Right lung (tissue), 10 donors: Measurements from ENCODE around the gene SCARB2. TPM values are rescaled to one million over a fixed set of nuclear protein-coding genes. Genes with fewer than 3 reads are reported as not detected.
"Not testable (repeated sequence)": the region's sequence is repeated elsewhere in the genome, so short reads cannot be mapped to it uniquely, and the experiment has no call there.

Source experiments
- DNase-seq, 2 donors: peaks; one replicate each; pipeline ENCODE4 v3.0.0-alpha.2; 2013
- long read RNA-seq, 8 donors: transcript quantifications; one replicate each; lab custom pipeline, GENCODE V29; 2026
- polyA plus RNA-seq, 5 donors: library from polyadenylated mRNA; unstranded; fragments of 120-200 nt; gene quantifications; one replicate each; pipeline versions ENCODE4 v1.2.1 to v1.2.3, GENCODE V29; 2013; ENCODE audit warnings: inconsistent platforms in 1 of 5, low replicate concordance in 1 of 5; ENCODE audit not compliant: insufficient read length in 5 of 5, insufficient read depth in 1 of 5

Gene SCARB2, protein sequence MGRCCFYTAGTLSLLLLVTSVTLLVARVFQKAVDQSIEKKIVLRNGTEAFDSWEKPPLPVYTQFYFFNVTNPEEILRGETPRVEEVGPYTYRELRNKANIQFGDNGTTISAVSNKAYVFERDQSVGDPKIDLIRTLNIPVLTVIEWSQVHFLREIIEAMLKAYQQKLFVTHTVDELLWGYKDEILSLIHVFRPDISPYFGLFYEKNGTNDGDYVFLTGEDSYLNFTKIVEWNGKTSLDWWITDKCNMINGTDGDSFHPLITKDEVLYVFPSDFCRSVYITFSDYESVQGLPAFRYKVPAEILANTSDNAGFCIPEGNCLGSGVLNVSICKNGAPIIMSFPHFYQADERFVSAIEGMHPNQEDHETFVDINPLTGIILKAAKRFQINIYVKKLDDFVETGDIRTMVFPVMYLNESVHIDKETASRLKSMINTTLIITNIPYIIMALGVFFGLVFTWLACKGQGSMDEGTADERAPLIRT
- 100 to 1,000 TPM; 193 to 266 (median 240) TPM for polyA plus RNA-seq
- long read RNA-seq, donor 1, full-length matches to known transcripts, result 84 of 94 reads
- long read RNA-seq, donor 1, partial matches to known transcripts, result 10 of 94 reads
- long read RNA-seq, donor 1, other reads (novel, unspliced or antisense), result 0 of 94 reads
- long read RNA-seq, donor 2, full-length matches to known transcripts, result 39 of 39 reads
- long read RNA-seq, donor 2, partial matches to known transcripts, result 0 of 39 reads
- long read RNA-seq, donor 2, other reads (novel, unspliced or antisense), result 0 of 39 reads
- long read RNA-seq, donor 3, full-length matches to known transcripts, result 32 of 32 reads
- long read RNA-seq, donor 3, partial matches to known transcripts, result 0 of 32 reads
- long read RNA-seq, donor 3, other reads (novel, unspliced or antisense), result 0 of 32 reads
- long read RNA-seq, donor 4, full-length matches to known transcripts, result 50 of 56 reads
- long read RNA-seq, donor 4, partial matches to known transcripts, result 6 of 56 reads
- long read RNA-seq, donor 4, other reads (novel, unspliced or antisense), result 0 of 56 reads
- long read RNA-seq, donor 5, full-length matches to known transcripts, result 65 of 65 reads
- long read RNA-seq, donor 5, partial matches to known transcripts, result 0 of 65 reads
- long read RNA-seq, donor 5, other reads (novel, unspliced or antisense), result 0 of 65 reads
- long read RNA-seq, donor 6, full-length matches to known transcripts, result 79 of 79 reads
- long read RNA-seq, donor 6, partial matches to known transcripts, result 0 of 79 reads
- long read RNA-seq, donor 6, other reads (novel, unspliced or antisense), result 0 of 79 reads
- long read RNA-seq, donor 7, full-length matches to known transcripts, result 50 of 50 reads
- long read RNA-seq, donor 7, partial matches to known transcripts, result 0 of 50 reads
- long read RNA-seq, donor 7, other reads (novel, unspliced or antisense), result 0 of 50 reads
- long read RNA-seq, donor 8, full-length matches to known transcripts, result 21 of 21 reads
- long read RNA-seq, donor 8, partial matches to known transcripts, result 0 of 21 reads
- long read RNA-seq, donor 8, other reads (novel, unspliced or antisense), result 0 of 21 reads

DNA sequence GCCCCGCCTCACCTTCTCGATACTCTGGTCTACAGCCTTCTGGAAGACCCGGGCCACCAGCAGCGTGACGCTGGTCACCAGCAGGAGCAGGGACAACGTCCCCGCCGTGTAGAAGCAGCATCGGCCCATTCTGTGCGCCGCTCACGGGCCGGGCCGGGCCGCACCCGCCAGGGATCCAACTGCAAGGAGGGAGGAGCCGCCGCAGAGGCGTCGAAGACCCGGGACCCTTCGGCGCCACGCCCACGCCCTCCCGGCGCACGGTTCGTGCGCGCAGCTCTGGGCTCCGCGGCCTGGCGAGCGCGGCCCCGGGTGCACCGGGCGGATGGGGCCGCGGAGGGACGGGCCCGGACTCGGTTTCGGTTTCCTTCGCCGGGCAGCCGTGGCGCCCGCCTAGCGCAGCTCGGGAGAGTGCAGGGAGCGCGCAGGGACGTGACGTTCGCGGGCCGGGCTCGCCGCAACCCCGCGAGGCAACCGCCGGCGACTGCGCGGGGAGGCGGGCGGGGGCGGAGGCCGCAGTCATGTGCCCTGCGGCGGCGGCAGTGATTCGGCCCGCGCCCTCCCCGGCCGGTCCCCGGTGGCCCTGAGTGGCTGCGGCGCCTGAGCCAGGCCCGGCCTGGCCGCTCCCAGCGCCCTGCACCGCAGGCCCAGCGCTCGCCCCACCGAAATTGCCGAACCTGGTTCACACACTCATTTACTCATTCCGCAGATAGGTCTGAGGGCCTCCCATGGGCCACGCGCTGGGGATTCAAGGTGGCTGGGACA lies at the start of gene SCARB2:
SCARB2 (minus strand) TSS at position 410 of the 762 bp plus-strand sequence; CDS start at position 129, 281 bp downstream.
- peak; percentile 83 to 85 for DNase-seq

DNA sequence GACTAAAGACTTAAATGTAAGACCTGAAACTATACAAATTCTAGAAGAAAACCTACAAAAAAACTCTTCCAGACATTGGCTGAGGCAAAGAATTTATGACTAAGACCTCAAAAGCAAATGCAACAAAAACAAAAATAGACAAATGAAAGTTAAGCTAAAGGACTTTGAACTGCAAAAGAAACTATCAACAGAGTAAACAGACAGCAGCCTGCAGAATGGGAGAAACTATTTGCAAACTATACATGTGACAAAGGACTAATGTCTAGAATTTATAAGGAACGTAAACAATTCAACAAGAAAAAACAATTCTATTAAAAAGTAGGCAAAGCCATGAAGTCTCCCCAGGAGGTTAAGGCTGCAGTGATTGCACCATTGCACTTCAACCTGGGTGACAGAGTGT lies 46.9 kb upstream of the SCARB2 start:
- DNase-seq, result no peak

DNA sequence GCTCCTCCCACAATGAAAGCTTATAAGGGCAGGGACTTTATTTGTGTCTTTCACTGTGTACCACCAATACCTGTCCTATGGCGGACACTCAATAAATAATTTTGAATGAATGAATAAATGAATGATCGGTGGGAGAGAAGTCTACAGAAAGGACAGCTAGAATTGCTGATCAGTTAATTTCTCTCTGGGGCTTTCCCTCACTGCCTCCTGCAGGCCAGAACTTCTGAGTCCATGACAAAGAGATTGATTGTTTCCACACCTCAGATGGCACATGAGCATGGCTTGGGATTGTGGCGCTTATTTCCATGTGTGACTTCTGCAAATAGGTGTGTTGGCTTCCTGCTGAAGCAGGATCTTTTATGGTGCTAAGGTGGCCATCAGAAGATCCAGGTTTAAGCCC lies 44.2 kb upstream of the SCARB2 start:
- no peak for DNase-seq

DNA sequence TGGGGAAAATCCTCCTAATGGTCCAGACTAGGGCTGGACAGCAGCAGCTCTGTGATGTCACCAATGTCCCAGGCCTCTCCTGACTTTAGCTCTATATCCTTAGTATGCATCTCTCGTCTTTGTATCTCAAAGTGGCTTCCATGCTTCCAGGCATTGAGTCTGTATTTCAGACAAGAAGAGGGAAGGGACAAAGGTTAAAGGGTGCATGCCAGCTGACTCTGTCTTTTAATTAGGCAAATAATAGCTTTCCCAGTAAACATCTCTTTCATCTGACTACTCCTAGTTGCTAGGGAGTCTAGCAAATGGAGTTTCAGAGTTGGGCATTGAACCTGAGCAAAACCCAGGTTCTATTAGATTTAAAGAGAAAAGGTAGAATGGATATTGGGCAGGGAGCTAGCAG lies 43.3 kb upstream of the SCARB2 start:
- DNase-seq, result no peak

DNA sequence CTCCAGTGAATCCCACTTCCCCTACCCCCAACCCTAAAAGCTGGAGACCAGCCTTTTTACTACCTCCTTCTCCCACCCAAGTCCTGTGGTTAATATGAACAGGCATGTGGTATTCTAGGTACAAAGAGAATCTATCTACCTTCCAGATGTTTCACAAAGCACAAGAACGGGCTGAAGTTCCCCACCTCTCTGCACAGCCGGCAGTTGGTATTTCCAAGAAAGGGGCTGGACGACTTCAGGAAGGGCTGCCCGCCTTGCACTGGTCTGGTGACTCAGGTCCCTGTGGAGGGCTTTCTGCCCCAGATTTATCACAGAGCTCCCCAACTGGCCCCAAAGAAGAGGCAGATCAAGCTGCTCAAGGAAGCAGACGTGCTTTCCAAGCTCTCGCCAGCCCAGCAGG lies 42.4 kb upstream of the SCARB2 start:
- DNase-seq, result no peak

- no peak for DNase-seq
Observed at GRCh38 chr4:76253511-76253910, 39.9 kb upstream of the SCARB2 start.

- no peak for DNase-seq
Observed at GRCh38 chr4:76252271-76252653, 38.6 kb upstream of the SCARB2 start.

DNA sequence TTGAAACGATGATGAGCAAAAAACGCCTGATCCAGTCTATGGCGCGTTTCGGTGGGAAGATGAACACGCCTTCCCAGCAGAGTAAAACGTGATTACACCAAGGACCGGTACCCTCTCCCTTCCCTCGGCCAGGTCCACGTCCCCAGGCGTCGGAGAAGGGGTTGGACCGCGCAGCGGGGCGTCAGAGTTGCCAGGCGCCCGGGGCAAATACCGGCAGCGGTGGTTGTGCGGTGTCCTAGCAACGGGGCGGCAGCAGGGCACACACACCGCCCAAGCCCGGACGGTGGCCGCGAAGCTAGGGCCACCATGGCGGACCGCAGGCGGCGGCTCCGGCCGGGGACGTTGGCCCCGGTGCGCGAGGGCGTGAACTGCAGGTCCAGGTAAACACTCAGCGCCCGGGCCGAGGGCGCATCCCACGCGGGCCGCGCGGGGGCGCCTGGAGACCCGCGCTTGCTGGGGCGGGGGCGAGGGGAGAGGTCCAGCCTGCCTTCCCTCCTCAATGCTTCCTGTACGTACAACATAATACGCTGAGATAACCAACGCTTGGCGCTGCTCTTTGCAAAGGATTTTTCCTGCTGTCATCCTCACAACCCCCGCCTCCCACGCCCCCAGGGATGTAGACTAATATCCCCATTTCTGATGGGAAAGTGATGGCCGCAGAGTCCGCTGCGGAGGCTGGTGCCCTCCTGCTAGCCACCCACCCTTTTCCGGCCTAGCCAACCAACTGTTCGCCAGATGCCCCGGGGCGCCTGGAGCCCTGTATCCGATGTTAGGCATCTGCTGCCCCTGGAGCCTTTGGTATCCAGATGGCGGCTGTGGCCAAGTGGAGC lies 38.0 kb upstream of the SCARB2 start, which contains the start of gene FAM47E:
FAM47E (plus strand) TSS at position 281 of the 830 bp plus-strand sequence; CDS start at position 307, 26 bp downstream.
- peak; percentile 71 to 77 for DNase-seq

DNA sequence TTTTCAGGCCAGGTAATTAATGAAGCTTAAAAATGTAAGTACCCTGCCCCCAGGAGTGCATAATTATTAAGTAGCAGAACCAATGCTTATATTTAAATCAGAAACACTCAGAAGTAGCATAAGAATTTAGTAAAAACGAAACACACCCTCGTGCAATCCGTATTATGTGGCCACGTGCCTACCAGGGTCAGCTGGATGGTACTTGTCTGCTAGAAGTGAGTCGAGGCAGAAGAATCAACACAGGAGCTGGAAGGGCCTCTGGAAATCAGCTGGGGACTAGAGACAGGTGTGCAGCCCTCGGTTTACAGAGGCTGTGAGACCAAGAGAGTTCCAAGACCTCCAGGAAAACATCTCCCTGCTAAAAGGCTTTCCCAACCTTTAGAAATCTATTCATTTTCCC lies 37.3 kb upstream of the SCARB2 start:
- DNase-seq, result no peak

- DNase-seq, result no peak
Observed at GRCh38 chr4:76246852-76247251, 33.2 kb upstream of the SCARB2 start.

DNA sequence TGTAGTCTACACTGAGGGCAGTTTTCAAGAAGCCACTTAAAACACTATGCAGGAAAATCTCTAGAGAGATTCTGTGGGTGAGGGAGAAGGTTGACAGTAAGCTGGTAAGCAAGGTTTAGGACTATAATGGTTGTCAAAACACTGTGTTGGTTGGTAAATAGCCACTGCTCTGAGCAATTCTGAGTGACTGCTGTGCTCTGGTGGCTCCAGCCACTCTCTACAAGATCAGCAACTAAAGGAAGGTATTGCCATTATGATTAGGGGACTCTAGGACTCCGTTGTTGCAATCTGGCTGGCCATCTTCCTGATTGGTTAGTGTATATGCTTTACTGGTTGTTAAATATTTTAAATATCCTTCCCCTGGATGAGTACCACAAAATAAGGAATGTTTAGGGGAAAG lies 32.4 kb upstream of the SCARB2 start:
- no peak for DNase-seq

DNA sequence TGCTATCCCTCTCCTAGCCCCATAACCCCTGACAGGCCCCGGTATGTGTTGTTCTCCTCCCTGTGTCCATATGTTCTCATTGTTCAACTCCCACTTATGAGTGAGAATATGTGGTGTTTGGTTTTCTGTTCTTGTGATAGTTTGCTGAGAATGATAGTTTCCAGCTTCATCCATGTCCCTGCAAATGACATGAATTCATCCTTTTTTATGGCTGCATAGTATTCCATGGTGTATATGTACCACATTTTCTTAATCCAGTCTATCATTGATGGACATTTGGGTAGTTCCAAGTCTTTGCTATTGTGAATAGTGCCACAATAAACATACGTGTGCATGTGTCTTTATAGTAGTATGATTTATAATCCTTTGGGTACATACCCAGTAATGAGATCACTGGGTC lies 30.3 kb upstream of the SCARB2 start:
- not testable (repeated sequence) for DNase-seq

- DNase-seq, result no peak
Observed at GRCh38 chr4:76240236-76240635, 26.6 kb upstream of the SCARB2 start.

GRCh38 chr4:76238701-76239100 lies 25.1 kb upstream of the SCARB2 start:
- no peak for DNase-seq

- DNase-seq, result no peak
Observed at GRCh38 chr4:76238236-76238635, 24.6 kb upstream of the SCARB2 start.

GRCh38 chr4:76235915-76236314 lies 22.3 kb upstream of the SCARB2 start:
- DNase-seq, result no peak

- DNase-seq, result no peak
Observed at GRCh38 chr4:76235407-76235806, 21.8 kb upstream of the SCARB2 start.

GRCh38 chr4:76234679-76235044 lies 21.0 kb upstream of the SCARB2 start:
- DNase-seq, result no peak

DNA sequence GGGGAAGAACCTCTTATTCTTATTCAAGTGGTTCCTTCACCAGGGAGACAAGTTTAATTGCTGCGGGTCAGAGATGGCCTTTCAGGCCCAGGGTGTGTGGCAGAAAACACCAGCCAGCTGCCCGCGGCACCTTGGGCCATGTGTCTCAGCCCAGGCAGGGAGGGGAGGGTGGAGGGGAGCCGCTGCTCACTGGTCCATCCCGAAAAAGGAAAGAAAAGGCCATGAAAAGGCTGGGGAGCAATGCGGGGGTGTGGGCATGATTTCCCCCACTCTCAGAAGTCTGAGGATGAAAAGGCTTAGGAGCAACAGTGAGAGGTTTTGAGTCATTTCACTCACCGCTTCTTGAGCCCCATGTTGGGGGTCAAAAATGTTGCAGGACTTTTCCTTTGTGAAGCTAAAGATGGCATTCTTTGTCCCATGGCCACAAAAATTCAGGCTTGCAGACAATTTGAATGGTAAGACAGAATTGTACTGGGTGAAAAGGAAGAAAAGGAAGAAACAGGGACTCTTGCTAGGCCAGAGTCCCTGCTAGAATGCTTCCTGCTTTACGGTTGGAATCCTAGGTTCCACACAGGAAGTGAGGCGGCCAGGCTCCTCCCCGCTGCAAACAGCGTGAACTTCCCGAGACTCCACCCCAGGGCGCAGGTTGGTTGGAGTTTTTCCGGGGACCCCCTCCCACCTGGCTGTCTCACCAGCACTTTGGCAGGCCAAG lies 20.5 kb upstream of the SCARB2 start:
- DNase-seq, result no peak
